WTC11 (cell line): ENCODE data around the gene SST. TPM values are rescaled to one million over a fixed set of nuclear protein-coding genes. Genes with fewer than 3 reads are reported as not detected.

Experiments used
- ATAC-seq: fragments of 200-7000 bp; cut with Tn5 transposase; 2 replicates; pipeline ENCODE4 v1.10.0; 2021; ENCODE audit warnings: mild to moderate bottlenecking, moderate library complexity
- CTCF ChIA-PET: fragments of 300-600 bp; sonication (Branson Sonifier 250); formaldehyde crosslinking; loops from one replicate; lab custom pipeline; 2021; ENCODE audit warnings: antibody characterized with exemption; lab: Charles Lee
- POLR2A ChIA-PET: fragments of 350-600 bp; sonication (Branson Sonifier 250); formaldehyde crosslinking; loops from one replicate; lab custom pipeline; 2021; ENCODE audit warnings: antibody characterized with exemption; lab: Charles Lee
- DNase-seq: peaks from one replicate; pipeline ENCODE4 v3.0.0; 2021; ENCODE audit warnings: low spot score
- H3K27ac Mint-ChIP-seq: 2 replicates; pipeline ENCODE4 v1.8.0; 2021; ENCODE audit warnings: mixed read lengths
- H3K27me3 Mint-ChIP-seq: 2 replicates; pipeline ENCODE4 v1.8.0; 2021; ENCODE audit warnings: low read depth, mild to moderate bottlenecking, moderate library complexity, mixed read lengths
- H3K36me3 Mint-ChIP-seq: 2 replicates; pipeline ENCODE4 v1.8.0; 2021; ENCODE audit warnings: mixed read lengths
- H3K4me1 Mint-ChIP-seq: 2 replicates; pipeline ENCODE4 v1.8.0; 2022; ENCODE audit warnings: mixed read lengths
- H3K4me3 Mint-ChIP-seq: 2 replicates; pipeline ENCODE4 v1.8.0; 2021; ENCODE audit warnings: mild to moderate bottlenecking, moderate library complexity, mixed read lengths
- H3K9me3 Mint-ChIP-seq: 2 replicates; pipeline ENCODE4 v1.8.0; 2021; ENCODE audit warnings: mixed read lengths
- CBFB ChIP-seq: sonication (generic); formaldehyde crosslinking; IDR thresholded peaks from 2 replicates; pipeline ENCODE4 v1.8.1; 2022; ENCODE audit warnings: mild to moderate bottlenecking, low read depth, missing genetic modification reagents
- ESRRA ChIP-seq: sonication (generic); formaldehyde crosslinking; IDR thresholded peaks from 2 replicates; pipeline ENCODE4 v1.8.1; 2022; ENCODE audit warnings: mild to moderate bottlenecking, missing genetic modification reagents, borderline replicate concordance
- FOXJ3 ChIP-seq: sonication (generic); formaldehyde crosslinking; IDR thresholded peaks from 2 replicates; pipeline ENCODE4 v1.9.0; 2021; ENCODE audit warnings: missing genetic modification reagents, mild to moderate bottlenecking, borderline replicate concordance
- JUN ChIP-seq: sonication (generic); formaldehyde crosslinking; IDR thresholded peaks from 2 replicates; pipeline ENCODE4 v1.8.0; 2023; ENCODE audit warnings: mild to moderate bottlenecking, missing genetic modification reagents
- MXD4 ChIP-seq: fragments of 250-450 bp; sonication (Bioruptor Pico); IDR thresholded peaks from 2 replicates; pipeline ENCODE4 v1.8.0; 2021; ENCODE audit warnings: mild to moderate bottlenecking, moderate library complexity, borderline replicate concordance
- NFE2L1 ChIP-seq: sonication (generic); formaldehyde crosslinking; IDR thresholded peaks from 2 replicates; pipeline ENCODE4 v1.8.1; 2023; ENCODE audit warnings: missing genetic modification reagents
- NFYB ChIP-seq: sonication (generic); formaldehyde crosslinking; conservative IDR thresholded peaks from 2 replicates; pipeline ENCODE4 v1.8.0; 2022; ENCODE audit warnings: low read depth, missing genetic modification reagents
- RELA ChIP-seq: sonication (generic); formaldehyde crosslinking; IDR thresholded peaks from 2 replicates; pipeline ENCODE4 v1.8.1; 2022; ENCODE audit warnings: missing genetic modification reagents, mild to moderate bottlenecking, borderline replicate concordance
- SOX15 ChIP-seq: fragments of 250-450 bp; sonication (Bioruptor Pico); IDR thresholded peaks from 2 replicates; pipeline ENCODE4 v1.9.0; 2021; ENCODE audit warnings: mild to moderate bottlenecking
- TCF7 ChIP-seq: sonication (generic); formaldehyde crosslinking; IDR thresholded peaks from 2 replicates; pipeline ENCODE4 v1.8.0; 2022; ENCODE audit warnings: mild to moderate bottlenecking, low read depth, missing genetic modification reagents, moderate library complexity
- TEAD4 ChIP-seq: sonication (generic); formaldehyde crosslinking; IDR thresholded peaks from 2 replicates; pipeline ENCODE4 v1.8.0; 2022; ENCODE audit warnings: mild to moderate bottlenecking, missing genetic modification reagents
- ZNF232 ChIP-seq: sonication (generic); formaldehyde crosslinking; IDR thresholded peaks from 2 replicates; pipeline ENCODE4 v1.8.0; 2022; ENCODE audit warnings: mild to moderate bottlenecking, missing genetic modification reagents
- ZNF423 ChIP-seq: fragments of 250-450 bp; sonication (Bioruptor Pico); IDR thresholded peaks from 2 replicates; pipeline ENCODE4 v2.1.2; 2022; ENCODE audit warnings: mild to moderate bottlenecking, moderate library complexity
- total RNA-seq: library from RNA; stranded (reverse); gene quantifications from 3 replicates; pipeline ENCODE4 v1.2.3, GENCODE V29; 2021
- TF ChIP-seq, protein P1 (sequence below): sonication (generic); formaldehyde crosslinking; IDR thresholded peaks from 2 replicates; pipeline ENCODE4 v1.8.1; 2023; ENCODE audit warnings: mild to moderate bottlenecking, missing genetic modification reagents, borderline replicate concordance
- TF ChIP-seq, protein P2 (sequence below): sonication (generic); formaldehyde crosslinking; IDR thresholded peaks from 2 replicates; pipeline ENCODE4 v1.8.0; 2022; ENCODE audit warnings: mild to moderate bottlenecking, missing genetic modification reagents
- TF ChIP-seq, protein P3 (sequence below): sonication (generic); formaldehyde crosslinking; conservative IDR thresholded peaks from 2 replicates; pipeline ENCODE4 v1.8.1; 2023; ENCODE audit warnings: mild to moderate bottlenecking, low read depth, missing genetic modification reagents, moderate library complexity
- TF ChIP-seq, protein P4 (sequence below): fragments of 200-600 bp; IDR thresholded peaks from 2 replicates; pipeline ENCODE4 v1.8.0; 2022; ENCODE audit warnings: antibody characterized with exemption
- TF ChIP-seq, protein P5 (sequence below): sonication (generic); formaldehyde crosslinking; conservative IDR thresholded peaks from 2 replicates; pipeline ENCODE4 v1.8.1; 2022; ENCODE audit warnings: mild to moderate bottlenecking, missing genetic modification reagents
- TF ChIP-seq, protein P6 (sequence below): sonication (generic); formaldehyde crosslinking; IDR thresholded peaks from 2 replicates; pipeline ENCODE4 v1.8.1; 2022; ENCODE audit warnings: low read depth, mild to moderate bottlenecking, moderate library complexity, missing genetic modification reagents, borderline replicate concordance
- TF ChIP-seq, protein P7 (sequence below): sonication (generic); formaldehyde crosslinking; IDR thresholded peaks from 2 replicates; pipeline ENCODE4 v1.8.1; 2023; ENCODE audit warnings: mild to moderate bottlenecking, missing genetic modification reagents
- TF ChIP-seq, protein P8 (sequence below): sonication (generic); formaldehyde crosslinking; IDR thresholded peaks from 2 replicates; pipeline ENCODE4 v1.8.1; 2022; ENCODE audit warnings: low read depth, missing genetic modification reagents, borderline replicate concordance

SST gene
- total RNA-seq, 1 experiment from 2014 or later = 0.70 TPM

DNA sequence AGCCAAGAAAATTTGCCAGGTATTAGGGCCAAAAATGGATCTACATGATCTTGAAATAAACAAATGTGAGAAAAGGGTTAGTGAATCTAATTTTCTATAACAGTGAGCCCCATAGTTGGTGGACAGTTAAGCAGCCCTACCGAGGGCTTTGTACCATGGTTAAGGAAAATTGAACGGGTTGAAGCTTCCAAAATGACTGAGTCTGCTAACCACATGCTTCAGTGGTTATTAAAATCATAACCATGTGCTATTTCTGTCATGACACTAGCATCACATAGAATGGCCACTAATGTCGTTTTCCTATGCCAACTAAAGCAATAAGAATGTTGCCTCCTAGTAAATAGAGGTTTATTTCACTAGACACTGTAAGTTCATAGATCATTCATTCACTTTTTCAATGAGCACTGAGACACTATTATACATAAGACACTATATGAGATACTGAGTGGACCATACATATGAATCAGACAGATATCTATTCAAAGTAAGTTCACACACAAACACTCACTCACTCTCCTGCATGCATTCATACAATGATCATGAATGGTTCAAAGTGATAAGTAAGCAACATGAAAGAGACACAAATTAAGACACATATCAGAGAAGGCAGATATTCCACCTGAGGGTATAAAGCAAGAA lies 4.3 kb downstream of the SST start:
- DNase-seq = no peak
- no peak overlapping the region for H3K4me3 Mint-ChIP-seq
- POLR2A ChIA-PET = no interaction called here
- no peak overlapping the region for H3K27ac Mint-ChIP-seq
- ATAC-seq = no peak
- H3K36me3 Mint-ChIP-seq = no peaks in the 10 kb centered on the region
- peaks cover 11% of the 10 kb centered on the region for H3K4me1 Mint-ChIP-seq
- TF ChIP-seq ESRRA (no peak), JUN (CRISPR knock-in tag) (no peak), MXD4 (CRISPR knock-in tag) (no peak), NFYB (CRISPR knock-in tag) (no peak), NFE2L1 (no peak), ZNF423 (CRISPR knock-in tag) (no peak), SOX15 (no peak)
- TF ChIP-seq, protein P1, sequence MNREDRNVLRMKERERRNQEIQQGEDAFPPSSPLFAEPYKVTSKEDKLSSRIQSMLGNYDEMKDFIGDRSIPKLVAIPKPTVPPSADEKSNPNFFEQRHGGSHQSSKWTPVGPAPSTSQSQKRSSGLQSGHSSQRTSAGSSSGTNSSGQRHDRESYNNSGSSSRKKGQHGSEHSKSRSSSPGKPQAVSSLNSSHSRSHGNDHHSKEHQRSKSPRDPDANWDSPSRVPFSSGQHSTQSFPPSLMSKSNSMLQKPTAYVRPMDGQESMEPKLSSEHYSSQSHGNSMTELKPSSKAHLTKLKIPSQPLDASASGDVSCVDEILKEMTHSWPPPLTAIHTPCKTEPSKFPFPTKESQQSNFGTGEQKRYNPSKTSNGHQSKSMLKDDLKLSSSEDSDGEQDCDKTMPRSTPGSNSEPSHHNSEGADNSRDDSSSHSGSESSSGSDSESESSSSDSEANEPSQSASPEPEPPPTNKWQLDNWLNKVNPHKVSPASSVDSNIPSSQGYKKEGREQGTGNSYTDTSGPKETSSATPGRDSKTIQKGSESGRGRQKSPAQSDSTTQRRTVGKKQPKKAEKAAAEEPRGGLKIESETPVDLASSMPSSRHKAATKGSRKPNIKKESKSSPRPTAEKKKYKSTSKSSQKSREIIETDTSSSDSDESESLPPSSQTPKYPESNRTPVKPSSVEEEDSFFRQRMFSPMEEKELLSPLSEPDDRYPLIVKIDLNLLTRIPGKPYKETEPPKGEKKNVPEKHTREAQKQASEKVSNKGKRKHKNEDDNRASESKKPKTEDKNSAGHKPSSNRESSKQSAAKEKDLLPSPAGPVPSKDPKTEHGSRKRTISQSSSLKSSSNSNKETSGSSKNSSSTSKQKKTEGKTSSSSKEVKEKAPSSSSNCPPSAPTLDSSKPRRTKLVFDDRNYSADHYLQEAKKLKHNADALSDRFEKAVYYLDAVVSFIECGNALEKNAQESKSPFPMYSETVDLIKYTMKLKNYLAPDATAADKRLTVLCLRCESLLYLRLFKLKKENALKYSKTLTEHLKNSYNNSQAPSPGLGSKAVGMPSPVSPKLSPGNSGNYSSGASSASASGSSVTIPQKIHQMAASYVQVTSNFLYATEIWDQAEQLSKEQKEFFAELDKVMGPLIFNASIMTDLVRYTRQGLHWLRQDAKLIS (CRISPR knock-in tag) = no peak
- TF ChIP-seq, protein P2, sequence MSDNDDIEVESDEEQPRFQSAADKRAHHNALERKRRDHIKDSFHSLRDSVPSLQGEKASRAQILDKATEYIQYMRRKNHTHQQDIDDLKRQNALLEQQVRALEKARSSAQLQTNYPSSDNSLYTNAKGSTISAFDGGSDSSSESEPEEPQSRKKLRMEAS (CRISPR knock-in tag) = no peak
- TF ChIP-seq, protein P3, sequence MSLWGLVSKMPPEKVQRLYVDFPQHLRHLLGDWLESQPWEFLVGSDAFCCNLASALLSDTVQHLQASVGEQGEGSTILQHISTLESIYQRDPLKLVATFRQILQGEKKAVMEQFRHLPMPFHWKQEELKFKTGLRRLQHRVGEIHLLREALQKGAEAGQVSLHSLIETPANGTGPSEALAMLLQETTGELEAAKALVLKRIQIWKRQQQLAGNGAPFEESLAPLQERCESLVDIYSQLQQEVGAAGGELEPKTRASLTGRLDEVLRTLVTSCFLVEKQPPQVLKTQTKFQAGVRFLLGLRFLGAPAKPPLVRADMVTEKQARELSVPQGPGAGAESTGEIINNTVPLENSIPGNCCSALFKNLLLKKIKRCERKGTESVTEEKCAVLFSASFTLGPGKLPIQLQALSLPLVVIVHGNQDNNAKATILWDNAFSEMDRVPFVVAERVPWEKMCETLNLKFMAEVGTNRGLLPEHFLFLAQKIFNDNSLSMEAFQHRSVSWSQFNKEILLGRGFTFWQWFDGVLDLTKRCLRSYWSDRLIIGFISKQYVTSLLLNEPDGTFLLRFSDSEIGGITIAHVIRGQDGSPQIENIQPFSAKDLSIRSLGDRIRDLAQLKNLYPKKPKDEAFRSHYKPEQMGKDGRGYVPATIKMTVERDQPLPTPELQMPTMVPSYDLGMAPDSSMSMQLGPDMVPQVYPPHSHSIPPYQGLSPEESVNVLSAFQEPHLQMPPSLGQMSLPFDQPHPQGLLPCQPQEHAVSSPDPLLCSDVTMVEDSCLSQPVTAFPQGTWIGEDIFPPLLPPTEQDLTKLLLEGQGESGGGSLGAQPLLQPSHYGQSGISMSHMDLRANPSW (CRISPR knock-in tag) = no peak
- CTCF ChIA-PET = no interaction called here
- peaks cover 41% of the 10 kb centered on the region for H3K27me3 Mint-ChIP-seq
- no peaks in the 10 kb centered on the region for H3K9me3 Mint-ChIP-seq

DNA sequence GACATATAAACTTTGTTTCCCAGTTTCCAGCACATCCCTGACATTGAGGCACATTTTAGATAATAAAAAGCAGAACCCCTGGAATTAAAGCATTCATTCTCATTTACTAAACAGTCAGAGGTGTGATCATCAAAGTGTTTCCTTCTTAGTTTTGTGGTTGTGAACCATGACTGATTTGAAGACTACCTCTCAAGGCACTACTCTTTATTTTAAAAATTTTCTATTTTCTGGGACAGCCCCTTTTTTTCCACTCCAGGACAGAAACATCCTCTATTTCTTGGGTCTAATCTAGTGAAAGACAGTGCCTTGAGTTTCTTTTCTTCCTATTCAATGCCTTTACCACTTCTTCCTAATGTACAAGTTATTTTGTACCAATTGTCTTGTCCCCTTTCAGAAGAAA lies 5.2 kb downstream of the SST start:
- Mint-ChIP-seq H3K36me3 (no peaks in the 10 kb centered on the region), H3K27me3 (peaks cover 33% of the 10 kb centered on the region), H3K9me3 (no peaks in the 10 kb centered on the region), H3K4me3 (no peak overlapping the region), H3K27ac (no peak overlapping the region), H3K4me1 (peaks cover 5% of the 10 kb centered on the region)
- POLR2A ChIA-PET = no interaction called here
- ATAC-seq = no peak
- no peak for DNase-seq
- CTCF ChIA-PET = no interaction called here
- TF ChIP-seq TEAD4 (CRISPR knock-in tag) (no peak), ZNF232 (CRISPR knock-in tag) (no peak), TCF7 (CRISPR knock-in tag) (no peak), FOXJ3 (no peak), RELA (no peak), CBFB (CRISPR knock-in tag) (no peak), NFE2L1 (no peak), NFYB (CRISPR knock-in tag) (no peak)
- TF ChIP-seq, protein P4, sequence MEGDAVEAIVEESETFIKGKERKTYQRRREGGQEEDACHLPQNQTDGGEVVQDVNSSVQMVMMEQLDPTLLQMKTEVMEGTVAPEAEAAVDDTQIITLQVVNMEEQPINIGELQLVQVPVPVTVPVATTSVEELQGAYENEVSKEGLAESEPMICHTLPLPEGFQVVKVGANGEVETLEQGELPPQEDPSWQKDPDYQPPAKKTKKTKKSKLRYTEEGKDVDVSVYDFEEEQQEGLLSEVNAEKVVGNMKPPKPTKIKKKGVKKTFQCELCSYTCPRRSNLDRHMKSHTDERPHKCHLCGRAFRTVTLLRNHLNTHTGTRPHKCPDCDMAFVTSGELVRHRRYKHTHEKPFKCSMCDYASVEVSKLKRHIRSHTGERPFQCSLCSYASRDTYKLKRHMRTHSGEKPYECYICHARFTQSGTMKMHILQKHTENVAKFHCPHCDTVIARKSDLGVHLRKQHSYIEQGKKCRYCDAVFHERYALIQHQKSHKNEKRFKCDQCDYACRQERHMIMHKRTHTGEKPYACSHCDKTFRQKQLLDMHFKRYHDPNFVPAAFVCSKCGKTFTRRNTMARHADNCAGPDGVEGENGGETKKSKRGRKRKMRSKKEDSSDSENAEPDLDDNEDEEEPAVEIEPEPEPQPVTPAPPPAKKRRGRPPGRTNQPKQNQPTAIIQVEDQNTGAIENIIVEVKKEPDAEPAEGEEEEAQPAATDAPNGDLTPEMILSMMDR = no peak
- TF ChIP-seq, protein P5, sequence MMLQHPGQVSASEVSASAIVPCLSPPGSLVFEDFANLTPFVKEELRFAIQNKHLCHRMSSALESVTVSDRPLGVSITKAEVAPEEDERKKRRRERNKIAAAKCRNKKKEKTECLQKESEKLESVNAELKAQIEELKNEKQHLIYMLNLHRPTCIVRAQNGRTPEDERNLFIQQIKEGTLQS = no peak
- TF ChIP-seq, protein P6, sequence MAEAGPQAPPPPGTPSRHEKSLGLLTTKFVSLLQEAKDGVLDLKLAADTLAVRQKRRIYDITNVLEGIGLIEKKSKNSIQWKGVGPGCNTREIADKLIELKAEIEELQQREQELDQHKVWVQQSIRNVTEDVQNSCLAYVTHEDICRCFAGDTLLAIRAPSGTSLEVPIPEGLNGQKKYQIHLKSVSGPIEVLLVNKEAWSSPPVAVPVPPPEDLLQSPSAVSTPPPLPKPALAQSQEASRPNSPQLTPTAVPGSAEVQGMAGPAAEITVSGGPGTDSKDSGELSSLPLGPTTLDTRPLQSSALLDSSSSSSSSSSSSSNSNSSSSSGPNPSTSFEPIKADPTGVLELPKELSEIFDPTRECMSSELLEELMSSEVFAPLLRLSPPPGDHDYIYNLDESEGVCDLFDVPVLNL (CRISPR knock-in tag) = no peak
- TF ChIP-seq, protein P7, sequence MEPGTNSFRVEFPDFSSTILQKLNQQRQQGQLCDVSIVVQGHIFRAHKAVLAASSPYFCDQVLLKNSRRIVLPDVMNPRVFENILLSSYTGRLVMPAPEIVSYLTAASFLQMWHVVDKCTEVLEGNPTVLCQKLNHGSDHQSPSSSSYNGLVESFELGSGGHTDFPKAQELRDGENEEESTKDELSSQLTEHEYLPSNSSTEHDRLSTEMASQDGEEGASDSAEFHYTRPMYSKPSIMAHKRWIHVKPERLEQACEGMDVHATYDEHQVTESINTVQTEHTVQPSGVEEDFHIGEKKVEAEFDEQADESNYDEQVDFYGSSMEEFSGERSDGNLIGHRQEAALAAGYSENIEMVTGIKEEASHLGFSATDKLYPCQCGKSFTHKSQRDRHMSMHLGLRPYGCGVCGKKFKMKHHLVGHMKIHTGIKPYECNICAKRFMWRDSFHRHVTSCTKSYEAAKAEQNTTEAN (CRISPR knock-in tag) = no peak
- TF ChIP-seq, protein P2 (CRISPR knock-in tag) = no peak
- TF ChIP-seq, protein P8, sequence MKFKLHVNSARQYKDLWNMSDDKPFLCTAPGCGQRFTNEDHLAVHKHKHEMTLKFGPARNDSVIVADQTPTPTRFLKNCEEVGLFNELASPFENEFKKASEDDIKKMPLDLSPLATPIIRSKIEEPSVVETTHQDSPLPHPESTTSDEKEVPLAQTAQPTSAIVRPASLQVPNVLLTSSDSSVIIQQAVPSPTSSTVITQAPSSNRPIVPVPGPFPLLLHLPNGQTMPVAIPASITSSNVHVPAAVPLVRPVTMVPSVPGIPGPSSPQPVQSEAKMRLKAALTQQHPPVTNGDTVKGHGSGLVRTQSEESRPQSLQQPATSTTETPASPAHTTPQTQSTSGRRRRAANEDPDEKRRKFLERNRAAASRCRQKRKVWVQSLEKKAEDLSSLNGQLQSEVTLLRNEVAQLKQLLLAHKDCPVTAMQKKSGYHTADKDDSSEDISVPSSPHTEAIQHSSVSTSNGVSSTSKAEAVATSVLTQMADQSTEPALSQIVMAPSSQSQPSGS = no peak
